GM12878 (cell line): ENCODE data around the gene TRPM3. TPM values are rescaled to one million over a fixed set of nuclear protein-coding genes. Genes with fewer than 3 reads are reported as not detected.

ENCODE experiments used
- ATAC-seq: fragments of 200-7000 bp; cut with Tn5 transposase; 3 replicates; pipeline ENCODE4 v1.9.1; 2020; ENCODE audit warnings: mild to moderate bottlenecking, moderate library complexity
- BruUV-seq: library from RNA; stranded (reverse); fragments of 400-500 nt; replicated peaks from 2 replicates; lab custom pipeline; 2021; lab: Mats Ljungman, UMichigan
- CTCF ChIA-PET: fragments of 300-600 bp; sonication (Branson Sonifier 250); formaldehyde crosslinking; extraction: SDS; loops from one replicate; lab custom pipeline; 2021; ENCODE audit warnings: inconsistent platforms; lab: Yijun Ruan, JAX
- POLR2A ChIA-PET: fragments of 350-600 bp; formaldehyde crosslinking; extraction: SDS; loops from one replicate; lab custom pipeline; 2021; ENCODE audit warnings: inconsistent platforms; lab: Charles Lee
- RAD21 ChIA-PET: fragments of 300-600 bp; sonication (Branson Sonifier 250); formaldehyde crosslinking; loops from one replicate; lab custom pipeline; 2023; ENCODE audit warnings: antibody characterized with exemption; ENCODE audit not compliant: unreplicated experiment; lab: Charles Lee
- SMC1A ChIA-PET: fragments of 300-600 bp; sonication (Branson Sonifier 250); formaldehyde crosslinking; loops from one replicate; lab custom pipeline; 2023; ENCODE audit not compliant: unreplicated experiment, uncharacterized antibody; lab: Charles Lee
- DNase-seq: peaks from one replicate; pipeline ENCODE4 v3.0.0-alpha.2; 2011; ENCODE audit warnings: low read depth, low spot score
- FAIRE-seq: peaks from 3 replicates; lab custom pipeline; 2011; peaks lifted over from hg19 to GRCh38; lab: Jason Lieb, UNC
- H2AFZ ChIP-seq: 2 replicates; pipeline ENCODE4 v1.6.0; 2011; ENCODE audit warnings: low read depth, low read length, control low read depth; ENCODE audit not compliant: control insufficient read depth
- H3K27ac ChIP-seq: 2 replicates; pipeline ENCODE4 v1.5.1; 2011; ENCODE audit warnings: control low read depth; ENCODE audit not compliant: control insufficient read depth, insufficient read depth
- H3K27me3 ChIP-seq, 2 experiments: replicated peaks in 1 of 2; 2 replicates each; pipeline versions ENCODE4 v1.6.0 to v1.6.1; 2011; ENCODE audit warnings: low read length in 1 of 2; ENCODE audit not compliant: control insufficient read depth in 2 of 2, insufficient read depth in 2 of 2
- H3K36me3 ChIP-seq, 2 experiments: 2 replicates each; pipeline ENCODE4 v1.5.1; 2011; ENCODE audit warnings: low read length in 1 of 2; ENCODE audit not compliant: control insufficient read depth in 2 of 2, insufficient read depth in 2 of 2
- H3K4me1 ChIP-seq: 2 replicates; pipeline ENCODE4 v1.6.1; 2011; ENCODE audit warnings: mild to moderate bottlenecking, low read length, moderate library complexity, mixed read lengths; ENCODE audit not compliant: control insufficient read depth, insufficient read depth
- H3K4me2 ChIP-seq: 2 replicates; pipeline ENCODE4 v1.6.0; 2011; ENCODE audit warnings: control low read depth; ENCODE audit not compliant: control insufficient read depth, insufficient read depth
- H3K4me3 ChIP-seq: fragments of 200-600 bp; sonication (generic); 2 replicates; pipeline ENCODE4 v1.5.1; 2016
- H3K79me2 ChIP-seq: 2 replicates; pipeline ENCODE4 v1.6.0; 2011; ENCODE audit warnings: low read length; ENCODE audit not compliant: control insufficient read depth, insufficient read depth
- H3K9ac ChIP-seq: 2 replicates; pipeline ENCODE4 v1.8.0; 2011; ENCODE audit warnings: low read length, control low read depth, mixed read lengths; ENCODE audit not compliant: control insufficient read depth, insufficient read depth
- H3K9me3 ChIP-seq: replicated peaks from 3 replicates; pipeline ENCODE4 v1.5.1; 2011; ENCODE audit warnings: mild to moderate bottlenecking, low read length; ENCODE audit not compliant: control insufficient read depth, insufficient read depth
- H4K20me1 ChIP-seq: 2 replicates; pipeline ENCODE4 v1.6.0; 2011; ENCODE audit not compliant: control insufficient read depth, insufficient read depth
- HCFC1 ChIP-seq: fragments of 150-350 bp; IDR thresholded peaks from 2 replicates; pipeline ENCODE4 v1.6.1; 2014; ENCODE audit warnings: low read length
- HDGF ChIP-seq: fragments of 450-650 bp; IDR thresholded peaks from 2 replicates; pipeline ENCODE4 v1.6.1; 2016; ENCODE audit warnings: antibody characterized with exemption
- IKZF2 ChIP-seq, 2 experiments: fragments of 450-650 bp; IDR thresholded peaks; 2 replicates each; pipeline ENCODE4 v1.6.1; 2017; ENCODE audit warnings: mild to moderate bottlenecking in 2 of 2, moderate library complexity in 2 of 2
- MEF2A ChIP-seq: IDR thresholded peaks from 2 replicates; pipeline ENCODE4 v1.6.1; 2011; ENCODE audit warnings: low read depth, mild to moderate bottlenecking, low read length, moderate library complexity; ENCODE audit not compliant: insufficient read depth
- NRF1 ChIP-seq: conservative IDR thresholded peaks from 2 replicates; pipeline ENCODE4 v1.6.1; 2011; ENCODE audit warnings: mild to moderate bottlenecking, low read depth, low read length, improper control_type of control experiment
- POU2F2 ChIP-seq: IDR thresholded peaks from 3 replicates; pipeline ENCODE4 v1.6.1; 2011; ENCODE audit warnings: low read depth, mild to moderate bottlenecking, low read length, borderline replicate concordance
- SMAD5 ChIP-seq: IDR thresholded peaks from 2 replicates; pipeline ENCODE4 v1.6.1; 2016; ENCODE audit warnings: antibody characterized with exemption, low read depth
- SMARCA5 ChIP-seq: fragments of 450-650 bp; IDR thresholded peaks from 2 replicates; pipeline ENCODE4 v1.6.1; 2017; ENCODE audit warnings: mild to moderate bottlenecking
- SMC3 ChIP-seq: IDR thresholded peaks from 2 replicates; pipeline ENCODE4 v1.6.1; 2011; ENCODE audit warnings: low read length, improper control_type of control experiment, borderline replicate concordance
- SP1 ChIP-seq: IDR thresholded peaks from one replicate; pipeline ENCODE4 v1.6.1; 2011; ENCODE audit warnings: low read depth, low read length
- WGBS: methylation state at CpG from one replicate; pipeline ENCODE4 v1.1.6; 2016; ENCODE audit warnings: low lambda C conversion rate; ENCODE audit not compliant: insufficient replicate concordance, insufficient coverage; ENCODE audit errors: missing lambda C conversion rate; 5-methylcytosine and 5-hydroxymethylcytosine counted together
- in situ Hi-C: fragments of 300-500 bp; cut with MboI; formaldehyde crosslinking; loops from 9 replicates; pipeline ENCODE4 v1.14.3; 2018; ENCODE audit warnings: mixed read lengths
- intact Hi-C: fragments of 100-400 bp; cut with micrococcal nuclease; formaldehyde crosslinking; loops from one replicate; pipeline ENCODE4 v1.14.2; 2022; ENCODE audit not compliant: unreplicated experiment
- polyA plus RNA-seq, 11 experiments: library from polyadenylated mRNA; depleted of rRNA in 4 of 11; unstranded in 6 of 11; stranded (reverse) in 5 of 11; fragments of >200 nt; fragmentation: Nextera tagmentation in 4 of 11; fragmentation: Illumina TruSeq in 1 of 11; extraction: Ambion mirVana in 4 of 11; extraction: Trizol in 1 of 11; gene quantifications; 1 replicate in 1 of 11; 2 replicates in 10 of 11; pipeline versions ENCODE4 v1.2.1 to v1.2.3, GENCODE V29; 2011 to 2016; ENCODE audit warnings: inconsistent platforms in 2 of 11, missing spikeins in 2 of 11, low read depth in 1 of 11
- total RNA-seq, 4 experiments: library from RNA; depleted of rRNA in 3 of 4; stranded (reverse); fragments of >200 nt in 3 of 4; fragmentation: Illumina TruSeq in 1 of 4; extraction: Trizol in 1 of 4; gene quantifications; 2 replicates each; pipeline versions ENCODE4 v1.2.1 to v1.2.3, GENCODE V29; 2013 to 2021
- TF ChIP-seq, protein P1 (sequence below): fragments of 450-650 bp; IDR thresholded peaks from 2 replicates; pipeline ENCODE4 v1.6.1; 2016; ENCODE audit warnings: mild to moderate bottlenecking, moderate library complexity, borderline replicate concordance
- TF ChIP-seq, protein P2 (sequence below): fragments of 450-650 bp; IDR thresholded peaks from 2 replicates; pipeline ENCODE4 v1.6.1; 2017; ENCODE audit warnings: mild to moderate bottlenecking, moderate library complexity
- TF ChIP-seq, protein P3 (sequence below): IDR thresholded peaks from 2 replicates; pipeline ENCODE4 v1.6.1; 2012; ENCODE audit warnings: low read depth, low read length, improper control_type of control experiment

Gene TRPM3
- total and polyA plus RNA-seq, 10 of the 15 experiments (the other 5 are each of a cell fraction or from before 2014, with no cell fraction given) = not detected

DNA sequence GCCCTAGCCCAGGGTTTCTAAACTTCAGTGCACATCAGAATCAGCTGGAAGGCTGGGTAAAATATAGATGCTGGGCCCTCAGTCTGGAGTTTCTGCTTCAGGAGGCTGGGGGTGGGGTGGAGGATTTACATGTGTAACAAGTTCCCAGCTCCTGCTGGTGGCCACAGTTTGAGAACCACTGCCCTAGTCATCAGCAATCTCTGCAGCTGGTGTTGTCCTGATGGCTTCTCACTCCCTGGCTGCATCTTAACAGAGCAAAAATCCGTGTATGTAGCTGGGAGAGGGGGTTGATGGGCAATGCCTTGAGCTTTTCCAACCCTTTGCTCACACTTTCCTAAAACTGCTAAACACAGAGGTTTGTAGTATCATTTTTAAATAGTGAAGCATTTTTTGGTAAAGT is 520.9 kb downstream of the TRPM3 start:
- H3K9me3 ChIP-seq = no peaks in the 10 kb centered on the region
- no peaks in the 10 kb centered on the region for H4K20me1 ChIP-seq
- no peak overlapping the region for H3K27ac ChIP-seq
- in situ Hi-C loops = loop anchor here (5.0 to 10.0 kb wide), 3 partner anchors 156 to 628 kb away; no protein-coding TSS in a partner anchor
- no peaks in the 10 kb centered on the region for H3K4me1 ChIP-seq
- H2AFZ ChIP-seq = no peak overlapping the region
- no peaks in the 10 kb centered on the region for H3K79me2 ChIP-seq
- FAIRE-seq (no peak), ATAC-seq (no peak), DNase-seq (no peak)
- H3K27me3 ChIP-seq = no peaks in the 10 kb centered on the region; a peak in 1 of 4 replicates
- CTCF ChIA-PET = interaction anchor here (1.0 to 3.9 kb wide), 7 partner anchors 43 to 628 kb away, joined by 3 to 75 read pairs (median 3); no protein-coding TSS in a partner anchor
- WGBS = 0% methylated on average over 1 of the region's 1 CpG
- H3K4me2 ChIP-seq = no peak overlapping the region
- SMC1A ChIA-PET = interaction anchor here (0.8 to 2.3 kb wide), 11 partner anchors 14 to 629 kb away, joined by 3 to 11 read pairs (median 3); no protein-coding TSS in a partner anchor
- no peaks in the 10 kb centered on the region for H3K36me3 ChIP-seq
- POLR2A ChIA-PET = no interaction called here
- H3K9ac ChIP-seq = no peak overlapping the region
- RAD21 ChIA-PET = interaction anchor here (0.8 to 1.2 kb wide), 3 partner anchors 42 to 260 kb away, joined by 3 to 5 read pairs (median 3); no protein-coding TSS in a partner anchor
- BruUV-seq = no TSS peak
- intact Hi-C loops = loop anchor here (5.0 kb wide), 2 partner anchors 118 to 188 kb away; partner anchors contain the start of gene KLF9
- H3K4me3 ChIP-seq = no peak overlapping the region
- TF ChIP-seq SP1 (no peak), SMARCA5 (no peak), NRF1 (no peak), IKZF2 (IDR thresholded peaks at IDR 0.05) (no peak), SMAD5 (no peak), HDGF (no peak), SMC3 (no peak), POU2F2 (no peak), MEF2A (no peak), HCFC1 (no peak)
- TF ChIP-seq, protein P1, sequence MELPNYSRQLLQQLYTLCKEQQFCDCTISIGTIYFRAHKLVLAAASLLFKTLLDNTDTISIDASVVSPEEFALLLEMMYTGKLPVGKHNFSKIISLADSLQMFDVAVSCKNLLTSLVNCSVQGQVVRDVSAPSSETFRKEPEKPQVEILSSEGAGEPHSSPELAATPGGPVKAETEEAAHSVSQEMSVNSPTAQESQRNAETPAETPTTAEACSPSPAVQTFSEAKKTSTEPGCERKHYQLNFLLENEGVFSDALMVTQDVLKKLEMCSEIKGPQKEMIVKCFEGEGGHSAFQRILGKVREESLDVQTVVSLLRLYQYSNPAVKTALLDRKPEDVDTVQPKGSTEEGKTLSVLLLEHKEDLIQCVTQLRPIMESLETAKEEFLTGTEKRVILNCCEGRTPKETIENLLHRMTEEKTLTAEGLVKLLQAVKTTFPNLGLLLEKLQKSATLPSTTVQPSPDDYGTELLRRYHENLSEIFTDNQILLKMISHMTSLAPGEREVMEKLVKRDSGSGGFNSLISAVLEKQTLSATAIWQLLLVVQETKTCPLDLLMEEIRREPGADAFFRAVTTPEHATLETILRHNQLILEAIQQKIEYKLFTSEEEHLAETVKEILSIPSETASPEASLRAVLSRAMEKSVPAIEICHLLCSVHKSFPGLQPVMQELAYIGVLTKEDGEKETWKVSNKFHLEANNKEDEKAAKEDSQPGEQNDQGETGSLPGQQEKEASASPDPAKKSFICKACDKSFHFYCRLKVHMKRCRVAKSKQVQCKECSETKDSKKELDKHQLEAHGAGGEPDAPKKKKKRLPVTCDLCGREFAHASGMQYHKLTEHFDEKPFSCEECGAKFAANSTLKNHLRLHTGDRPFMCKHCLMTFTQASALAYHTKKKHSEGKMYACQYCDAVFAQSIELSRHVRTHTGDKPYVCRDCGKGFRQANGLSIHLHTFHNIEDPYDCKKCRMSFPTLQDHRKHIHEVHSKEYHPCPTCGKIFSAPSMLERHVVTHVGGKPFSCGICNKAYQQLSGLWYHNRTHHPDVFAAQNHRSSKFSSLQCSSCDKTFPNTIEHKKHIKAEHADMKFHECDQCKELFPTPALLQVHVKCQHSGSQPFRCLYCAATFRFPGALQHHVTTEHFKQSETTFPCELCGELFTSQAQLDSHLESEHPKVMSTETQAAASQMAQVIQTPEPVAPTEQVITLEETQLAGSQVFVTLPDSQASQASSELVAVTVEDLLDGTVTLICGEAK = no peak
- TF ChIP-seq, protein P2, sequence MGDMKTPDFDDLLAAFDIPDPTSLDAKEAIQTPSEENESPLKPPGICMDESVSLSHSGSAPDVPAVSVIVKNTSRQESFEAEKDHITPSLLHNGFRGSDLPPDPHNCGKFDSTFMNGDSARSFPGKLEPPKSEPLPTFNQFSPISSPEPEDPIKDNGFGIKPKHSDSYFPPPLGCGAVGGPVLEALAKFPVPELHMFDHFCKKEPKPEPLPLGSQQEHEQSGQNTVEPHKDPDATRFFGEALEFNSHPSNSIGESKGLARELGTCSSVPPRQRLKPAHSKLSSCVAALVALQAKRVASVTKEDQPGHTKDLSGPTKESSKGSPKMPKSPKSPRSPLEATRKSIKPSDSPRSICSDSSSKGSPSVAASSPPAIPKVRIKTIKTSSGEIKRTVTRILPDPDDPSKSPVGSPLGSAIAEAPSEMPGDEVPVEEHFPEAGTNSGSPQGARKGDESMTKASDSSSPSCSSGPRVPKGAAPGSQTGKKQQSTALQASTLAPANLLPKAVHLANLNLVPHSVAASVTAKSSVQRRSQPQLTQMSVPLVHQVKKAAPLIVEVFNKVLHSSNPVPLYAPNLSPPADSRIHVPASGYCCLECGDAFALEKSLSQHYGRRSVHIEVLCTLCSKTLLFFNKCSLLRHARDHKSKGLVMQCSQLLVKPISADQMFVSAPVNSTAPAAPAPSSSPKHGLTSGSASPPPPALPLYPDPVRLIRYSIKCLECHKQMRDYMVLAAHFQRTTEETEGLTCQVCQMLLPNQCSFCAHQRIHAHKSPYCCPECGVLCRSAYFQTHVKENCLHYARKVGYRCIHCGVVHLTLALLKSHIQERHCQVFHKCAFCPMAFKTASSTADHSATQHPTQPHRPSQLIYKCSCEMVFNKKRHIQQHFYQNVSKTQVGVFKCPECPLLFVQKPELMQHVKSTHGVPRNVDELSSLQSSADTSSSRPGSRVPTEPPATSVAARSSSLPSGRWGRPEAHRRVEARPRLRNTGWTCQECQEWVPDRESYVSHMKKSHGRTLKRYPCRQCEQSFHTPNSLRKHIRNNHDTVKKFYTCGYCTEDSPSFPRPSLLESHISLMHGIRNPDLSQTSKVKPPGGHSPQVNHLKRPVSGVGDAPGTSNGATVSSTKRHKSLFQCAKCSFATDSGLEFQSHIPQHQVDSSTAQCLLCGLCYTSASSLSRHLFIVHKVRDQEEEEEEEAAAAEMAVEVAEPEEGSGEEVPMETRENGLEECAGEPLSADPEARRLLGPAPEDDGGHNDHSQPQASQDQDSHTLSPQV = no peak
- TF ChIP-seq, protein P3, sequence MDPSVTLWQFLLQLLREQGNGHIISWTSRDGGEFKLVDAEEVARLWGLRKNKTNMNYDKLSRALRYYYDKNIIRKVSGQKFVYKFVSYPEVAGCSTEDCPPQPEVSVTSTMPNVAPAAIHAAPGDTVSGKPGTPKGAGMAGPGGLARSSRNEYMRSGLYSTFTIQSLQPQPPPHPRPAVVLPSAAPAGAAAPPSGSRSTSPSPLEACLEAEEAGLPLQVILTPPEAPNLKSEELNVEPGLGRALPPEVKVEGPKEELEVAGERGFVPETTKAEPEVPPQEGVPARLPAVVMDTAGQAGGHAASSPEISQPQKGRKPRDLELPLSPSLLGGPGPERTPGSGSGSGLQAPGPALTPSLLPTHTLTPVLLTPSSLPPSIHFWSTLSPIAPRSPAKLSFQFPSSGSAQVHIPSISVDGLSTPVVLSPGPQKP = no peak
